Measurements from ENCODE around the gene BCL2L12.
"Not testable (repeated sequence)": the region's sequence is repeated elsewhere in the genome, so short reads cannot be mapped to it uniquely, and the experiment has no call there.

The BCL2L12 gene, protein sequence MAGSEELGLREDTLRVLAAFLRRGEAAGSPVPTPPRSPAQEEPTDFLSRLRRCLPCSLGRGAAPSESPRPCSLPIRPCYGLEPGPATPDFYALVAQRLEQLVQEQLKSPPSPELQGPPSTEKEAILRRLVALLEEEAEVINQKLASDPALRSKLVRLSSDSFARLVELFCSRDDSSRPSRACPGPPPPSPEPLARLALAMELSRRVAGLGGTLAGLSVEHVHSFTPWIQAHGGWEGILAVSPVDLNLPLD

DNA sequence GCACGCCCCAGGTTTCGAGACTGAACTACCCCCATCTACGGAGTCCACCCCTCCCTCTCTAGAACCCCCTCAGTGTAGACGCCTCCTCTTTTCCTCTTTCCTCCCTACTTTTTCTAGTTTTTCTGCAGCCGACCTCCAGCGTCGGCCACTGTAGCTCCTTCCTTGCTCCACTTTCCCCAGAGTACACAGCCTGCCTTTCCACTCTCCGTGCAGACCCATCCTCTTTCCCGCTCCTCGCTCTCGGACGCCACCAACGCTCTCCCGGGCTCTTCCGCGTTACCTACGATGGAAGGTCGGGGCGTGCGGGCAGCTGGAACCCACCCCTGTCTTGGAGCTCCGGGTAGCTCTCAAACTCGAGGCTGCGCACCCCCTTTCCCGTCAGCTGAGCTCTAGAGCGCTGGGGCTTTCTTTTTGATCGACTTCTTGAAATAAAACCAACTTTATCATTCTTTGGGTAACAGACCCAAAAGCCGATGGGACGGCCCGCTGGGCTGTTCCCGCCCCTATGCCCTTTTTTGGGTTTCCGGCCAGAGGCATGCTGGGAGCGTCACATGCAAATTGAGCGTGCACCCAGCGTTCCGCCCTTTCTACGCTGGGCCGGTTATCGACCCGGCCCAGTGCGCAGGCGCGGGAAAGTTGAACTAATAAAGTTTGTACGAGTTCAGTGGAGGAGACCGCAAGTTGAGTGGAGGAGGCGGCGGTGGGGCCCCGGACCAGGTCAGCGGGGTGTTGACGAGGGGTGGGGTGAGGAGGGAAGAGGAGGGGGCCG, at the start of gene BCL2L12, which contains the start of gene IRF3:
Gene BCL2L12 (plus strand): TSS at position 583 of the 769 bp plus-strand sequence. CDS start 760 bp downstream, outside the sequence.
Gene IRF3 (minus strand): TSS at position 507 of the 769 bp plus-strand sequence. CDS start 1,019 bp downstream, outside the sequence.
- peak; percentile 98 for DNase-seq

DNA sequence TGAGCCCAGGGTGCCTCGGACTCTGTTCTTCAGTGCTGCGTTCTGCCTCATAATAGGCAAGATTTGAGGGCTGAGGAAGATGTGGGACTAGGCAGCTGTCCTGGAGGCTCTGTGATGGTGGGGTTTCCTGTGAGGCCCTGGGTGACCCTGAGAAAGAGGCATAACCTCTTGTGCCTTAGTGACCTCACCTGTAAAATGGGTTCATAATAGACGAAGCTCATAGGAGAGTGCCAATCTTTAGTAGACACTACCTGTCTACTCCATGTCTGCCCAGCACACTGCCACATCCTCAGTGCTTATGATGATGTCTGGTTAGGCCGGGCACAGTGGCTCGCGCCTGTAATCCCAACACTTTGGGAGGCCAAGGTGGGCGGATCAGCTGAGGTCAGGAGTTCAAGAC, 49.2 kb upstream of the BCL2L12 start:
- DNase-seq, result no peak

DNA sequence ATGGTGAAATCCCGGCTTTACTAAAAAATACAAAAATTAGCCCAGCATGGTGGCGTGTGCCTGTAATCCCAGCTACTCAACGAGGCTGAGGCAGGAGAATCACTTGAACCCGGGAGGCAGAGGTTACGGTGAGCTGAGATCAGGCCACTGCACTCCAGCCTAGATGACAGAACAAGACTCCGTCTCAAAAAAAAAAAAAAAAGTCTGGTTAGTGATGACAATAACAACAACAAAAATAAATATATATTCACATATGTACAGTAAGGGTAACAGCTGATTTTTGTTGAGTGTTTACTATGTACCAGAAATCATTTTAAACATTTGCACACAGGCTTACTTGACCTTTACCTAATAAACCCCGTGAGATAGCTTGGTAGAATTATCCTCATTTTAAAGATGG, 48.8 kb upstream of the BCL2L12 start:
- no peak for DNase-seq

DNA sequence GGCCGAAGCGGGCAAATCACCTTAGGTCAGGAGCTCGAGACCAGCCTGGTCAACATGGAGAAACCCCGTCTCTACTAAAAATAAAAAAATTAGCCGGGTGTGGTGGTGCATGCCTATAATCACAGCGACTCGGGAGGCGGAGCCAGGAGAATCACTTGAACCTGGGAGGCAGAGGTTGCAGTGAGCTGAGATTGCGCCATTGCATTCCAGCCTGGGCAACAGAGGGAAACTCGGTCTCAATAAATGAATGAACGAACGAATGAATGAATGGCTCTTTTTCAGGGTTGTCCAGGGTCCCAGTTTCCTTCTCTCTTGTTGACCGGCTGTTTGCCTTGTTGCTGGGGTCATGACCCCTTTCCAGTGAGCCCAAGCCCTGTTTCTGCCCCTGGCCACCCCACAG, 47.9 kb upstream of the BCL2L12 start:
- not testable (repeated sequence) for DNase-seq

DNA sequence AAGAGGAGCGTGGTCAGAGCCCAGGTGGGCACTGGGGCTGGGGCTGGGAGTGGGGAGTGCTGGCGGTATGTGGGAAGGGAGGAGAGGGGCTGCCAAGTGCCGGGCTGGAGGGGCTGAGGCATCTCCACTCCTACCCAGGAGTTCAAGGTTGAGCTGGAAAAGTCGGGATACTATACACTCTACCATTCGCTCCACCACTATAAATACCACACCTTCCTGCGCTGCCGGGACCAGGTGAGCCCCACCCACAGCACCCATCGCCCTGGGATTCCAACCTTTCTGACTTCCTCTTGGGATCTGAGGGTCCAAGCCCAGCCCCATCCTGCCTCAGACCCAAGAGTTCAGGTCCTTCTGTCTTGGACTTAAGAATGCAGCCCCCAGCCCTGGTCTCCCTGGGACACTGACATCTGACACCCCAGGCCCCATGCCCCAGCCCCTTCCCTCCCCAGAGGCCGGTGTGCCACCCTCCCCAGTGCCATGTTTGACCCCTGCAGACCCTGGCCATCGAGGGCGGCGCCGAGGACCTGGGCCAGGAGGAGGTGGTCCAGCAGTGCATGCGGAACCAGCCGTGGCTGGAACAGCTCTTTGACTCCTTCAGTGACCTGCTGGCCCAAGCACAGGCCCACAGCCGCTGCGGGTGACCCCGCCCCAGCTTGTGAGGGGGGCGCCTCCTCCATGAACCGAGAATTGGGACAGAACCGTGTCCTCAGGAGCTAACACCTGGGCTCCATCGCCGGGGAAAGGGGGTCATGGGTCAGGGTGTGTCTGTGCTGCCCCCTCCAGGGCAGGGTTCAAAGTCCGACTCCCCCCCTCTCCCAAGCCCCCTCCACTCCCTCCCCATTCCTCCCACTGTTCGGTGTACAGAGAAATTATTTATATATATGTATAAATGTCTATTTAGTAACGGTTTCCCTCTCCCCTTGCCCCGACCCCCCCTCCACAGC, 40.5 kb upstream of the BCL2L12 start:
- DNase-seq, result no peak

DNA sequence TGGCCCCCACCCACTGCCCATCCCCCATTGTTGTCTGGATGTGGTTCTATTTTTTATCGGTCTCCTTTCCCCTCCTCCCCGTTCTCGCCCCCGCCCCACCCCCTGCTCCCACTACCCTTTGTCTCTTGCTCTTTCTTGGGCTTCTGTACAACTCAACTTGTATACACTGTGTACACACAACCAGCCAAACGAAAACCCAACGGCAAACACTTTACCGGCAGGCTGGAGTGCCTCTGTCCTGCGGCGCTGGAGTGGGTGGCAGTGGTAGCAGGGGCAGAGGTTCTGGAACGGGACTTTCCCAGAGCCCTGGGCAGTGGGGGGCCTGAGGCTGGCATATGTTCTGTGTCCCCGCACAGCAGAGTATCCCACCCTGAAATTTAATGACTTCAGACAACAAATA, 39.5 kb upstream of the BCL2L12 start:
- no peak for DNase-seq

DNA sequence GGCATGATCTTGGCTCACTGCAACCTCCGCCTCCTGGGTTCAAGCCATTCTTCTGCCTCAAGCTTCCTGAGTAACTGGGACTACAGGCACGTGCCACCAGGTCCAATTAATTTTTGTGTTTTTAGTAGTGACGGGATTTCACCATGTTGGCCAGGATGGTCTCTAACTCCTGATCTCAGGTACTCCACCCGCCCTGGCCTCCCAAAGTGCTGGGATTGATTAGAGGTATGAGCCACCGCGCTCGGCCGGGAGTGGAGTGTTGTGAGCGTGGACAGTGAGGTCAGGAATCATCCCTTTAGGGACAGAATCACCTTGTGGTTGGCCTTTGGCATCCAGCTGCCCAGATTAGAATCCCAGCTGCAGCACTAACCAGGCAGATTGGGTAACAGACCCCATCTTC, 36.1 kb upstream of the BCL2L12 start:
- DNase-seq, result no peak

DNA sequence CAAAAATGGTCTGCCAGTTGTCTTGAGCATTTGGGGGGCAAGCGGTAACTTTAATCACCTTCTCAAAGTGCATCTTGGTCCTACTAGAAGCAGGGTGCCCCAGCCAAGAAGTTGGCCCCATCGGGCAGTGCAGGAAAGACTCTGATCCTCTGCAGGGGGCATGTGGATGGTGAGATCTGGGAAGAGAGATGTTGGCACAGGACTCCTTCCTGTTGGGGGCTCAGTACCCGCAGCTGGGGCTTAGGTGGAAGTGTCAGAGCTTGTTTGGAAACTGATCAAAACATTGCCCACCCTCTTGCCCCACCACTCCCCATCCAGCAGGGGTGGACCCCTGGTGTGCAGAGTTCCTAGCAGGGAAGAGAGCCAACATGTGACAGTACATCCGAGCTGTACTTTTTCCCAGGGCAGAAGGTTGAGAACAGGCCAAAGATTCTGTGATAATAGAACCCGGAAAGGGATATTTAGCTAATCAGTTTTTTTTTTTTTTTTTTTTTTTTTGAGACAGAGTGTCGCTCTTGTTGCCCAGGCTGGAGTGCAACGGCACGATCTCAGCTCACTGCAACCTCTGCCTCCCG, 34.6 kb upstream of the BCL2L12 start:
- DNase-seq, result no peak

DNA sequence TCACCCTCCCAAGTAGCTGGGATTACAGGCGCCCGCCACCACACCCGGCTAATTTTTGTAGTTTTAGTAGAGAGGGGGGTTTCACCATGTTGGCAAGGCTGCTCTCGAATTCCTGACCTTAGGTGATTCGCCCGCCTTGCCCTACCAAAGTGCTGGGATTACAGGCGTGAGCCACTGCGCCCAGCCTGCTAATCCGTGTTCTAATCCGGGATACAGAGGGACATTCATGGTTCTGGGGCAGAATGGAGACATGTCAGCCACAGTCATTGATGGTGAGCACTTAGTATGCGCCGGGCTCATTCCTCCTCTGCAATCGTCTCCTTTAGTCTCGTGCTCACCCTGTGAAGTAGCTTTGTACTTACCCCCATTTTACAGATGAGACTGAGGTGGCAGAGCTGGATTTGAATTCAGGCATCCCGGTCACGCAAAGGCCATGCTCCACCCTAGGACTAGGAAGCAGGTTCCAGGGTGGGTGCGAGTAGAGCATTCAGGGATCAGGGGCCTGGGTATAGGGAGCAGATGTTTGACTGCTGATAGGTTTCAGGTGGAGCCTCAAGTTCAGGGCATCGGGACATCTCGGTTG, 34.0 kb upstream of the BCL2L12 start:
- DNase-seq, result no peak

DNA sequence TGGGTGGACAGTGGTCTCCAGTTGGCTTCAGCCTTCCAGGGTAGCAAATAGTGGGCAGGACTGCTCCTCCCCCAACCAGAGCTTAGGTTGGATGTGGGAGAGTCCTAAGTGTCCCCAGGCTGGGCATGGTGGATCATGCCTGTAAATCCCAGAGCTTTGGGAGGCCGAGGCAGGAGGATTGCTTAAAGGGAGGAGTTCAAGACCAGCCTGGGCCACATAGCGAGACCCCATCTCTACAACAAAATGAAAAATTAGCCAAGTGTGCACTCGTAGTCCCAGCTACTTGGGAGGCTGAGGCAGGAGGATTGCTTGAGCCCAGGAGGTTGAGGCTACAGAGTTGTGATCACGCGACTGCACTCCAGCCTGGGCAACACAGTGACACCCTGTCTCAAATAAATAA, 33.2 kb upstream of the BCL2L12 start:
- no peak for DNase-seq

DNA sequence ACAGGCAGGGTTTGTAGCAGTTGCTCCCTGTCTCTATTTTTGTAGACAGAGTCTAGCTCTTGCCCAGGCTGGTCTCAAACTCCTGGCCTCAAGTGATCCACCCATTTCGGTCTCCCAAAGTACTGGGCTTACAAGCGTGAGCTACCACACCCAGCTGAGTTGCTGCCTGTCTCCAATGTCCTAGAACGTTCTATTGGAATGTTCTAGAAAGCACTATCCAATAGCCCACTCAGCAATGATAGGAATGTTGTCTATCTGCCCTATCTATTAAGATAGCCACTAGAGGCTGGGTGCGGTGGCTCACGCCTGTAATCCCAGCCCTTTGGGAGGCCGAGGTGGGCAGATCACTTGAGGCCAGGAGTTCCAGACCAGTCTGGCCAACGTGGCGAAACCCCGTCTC, 32.5 kb upstream of the BCL2L12 start:
- not testable (repeated sequence) for DNase-seq

DNA sequence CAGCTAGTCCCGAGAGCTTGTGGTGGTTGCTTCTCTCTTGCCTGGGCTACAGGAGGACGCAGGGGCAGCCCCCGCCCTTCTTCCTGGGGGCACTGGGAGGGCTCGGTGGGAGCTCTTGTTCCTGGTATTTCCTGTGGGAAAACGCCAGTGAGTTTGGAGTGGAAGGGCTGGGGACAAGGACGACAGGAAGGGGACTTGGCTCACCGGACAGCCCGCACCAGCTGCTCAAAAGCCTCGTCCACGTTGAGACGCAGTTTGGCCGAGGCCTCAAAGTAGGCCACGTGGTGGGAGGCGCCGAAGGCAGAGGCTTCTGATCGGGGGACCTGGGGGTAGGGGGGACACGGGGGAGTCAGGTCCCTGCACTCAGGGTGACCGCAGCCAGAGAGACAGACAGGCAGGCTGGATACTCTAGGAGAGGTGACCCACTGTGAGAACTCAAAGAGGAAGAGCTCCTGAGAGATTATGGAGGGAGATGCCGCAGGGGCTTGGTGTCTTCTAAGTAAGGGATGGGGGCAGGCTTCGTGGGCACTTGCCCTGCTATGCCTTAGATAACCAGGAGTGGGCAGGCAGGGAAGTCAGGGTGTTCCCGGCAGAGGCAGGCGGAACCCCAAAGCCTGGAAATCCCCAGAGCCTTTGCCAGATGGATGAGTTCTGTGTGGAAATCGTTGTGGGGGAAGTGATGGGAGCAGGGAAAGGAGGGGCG, 30.1 kb upstream of the BCL2L12 start:
- DNase-seq, result no peak

DNA sequence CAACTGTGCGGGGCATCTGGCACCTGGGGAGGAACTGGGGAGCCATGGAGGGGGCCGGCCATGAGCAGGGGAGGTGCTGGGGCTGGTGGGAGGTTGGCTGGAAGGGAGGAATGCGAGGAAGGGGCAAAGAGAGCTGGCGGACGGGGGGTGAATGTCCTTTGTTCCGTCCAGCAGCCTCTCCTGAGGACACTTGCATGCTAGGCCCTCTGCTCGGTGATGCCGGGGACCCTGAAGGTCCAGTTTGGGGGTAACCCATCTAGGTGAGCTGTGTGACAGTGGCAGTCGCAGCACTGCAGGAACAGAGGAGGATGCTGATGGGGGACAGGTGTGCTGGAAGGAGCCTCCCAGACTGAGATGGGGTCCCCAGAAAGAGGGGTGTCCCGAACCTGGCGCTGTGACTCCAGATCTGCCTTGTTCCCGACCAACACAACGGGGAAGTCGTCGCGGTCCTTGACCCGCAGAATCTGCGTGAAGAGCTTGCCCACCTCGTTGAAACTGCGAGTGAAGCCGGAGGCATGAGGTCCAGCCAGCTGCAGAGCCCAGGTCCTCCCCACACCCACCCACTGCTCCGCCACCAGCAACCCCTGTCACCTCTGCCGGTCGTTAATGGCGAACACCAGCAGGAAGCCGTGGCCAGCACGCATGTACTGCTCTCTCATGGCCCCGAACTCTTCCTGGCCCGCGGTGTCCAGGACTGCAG, 29.4 kb upstream of the BCL2L12 start:
- no peak for DNase-seq

DNA sequence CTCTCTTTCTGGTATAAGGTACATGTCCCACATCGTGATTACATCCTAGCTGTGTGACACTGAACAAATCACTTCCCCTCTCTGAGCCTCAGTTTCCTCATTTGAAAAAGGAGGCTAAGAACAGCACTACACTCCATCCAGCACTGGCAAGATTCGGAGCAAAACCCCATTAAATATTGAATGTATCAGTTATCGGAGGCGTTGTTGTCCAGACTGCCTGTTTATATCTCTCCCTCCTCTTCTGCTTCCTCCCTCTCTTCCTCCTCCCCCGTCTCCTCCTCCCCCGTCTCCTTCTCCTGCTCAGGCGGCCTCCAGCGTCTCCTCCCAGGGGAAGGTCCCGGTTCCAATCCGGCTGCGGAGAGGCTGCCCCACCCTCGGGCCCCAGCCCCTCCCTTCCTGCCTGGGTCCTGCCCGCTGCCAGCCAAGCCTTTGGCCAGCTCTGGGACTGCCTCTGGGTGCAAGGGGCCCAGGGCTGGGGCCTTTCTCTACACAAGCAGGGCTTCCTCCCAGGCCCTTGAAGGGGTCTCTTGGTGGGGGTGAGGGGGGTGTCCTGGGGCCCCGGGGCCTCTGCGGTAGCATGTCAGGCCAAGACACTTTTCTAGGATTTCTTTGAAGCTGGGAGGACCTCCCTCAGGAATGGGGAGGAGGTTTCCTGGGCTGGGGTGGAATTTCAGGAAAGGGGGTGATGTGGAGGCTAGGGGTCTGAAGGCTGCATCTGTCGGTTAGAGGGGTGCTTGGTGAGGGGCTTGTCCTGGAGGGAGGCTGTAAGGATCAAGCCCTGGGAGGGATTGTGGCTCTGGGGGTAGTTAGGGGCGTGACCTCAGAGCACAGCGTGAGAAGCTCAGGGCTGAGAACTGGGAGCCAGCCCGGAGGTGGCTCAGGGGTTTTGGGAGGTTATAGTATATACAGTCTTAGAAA, 27.7 kb upstream of the BCL2L12 start:
- DNase-seq, result no peak

DNA sequence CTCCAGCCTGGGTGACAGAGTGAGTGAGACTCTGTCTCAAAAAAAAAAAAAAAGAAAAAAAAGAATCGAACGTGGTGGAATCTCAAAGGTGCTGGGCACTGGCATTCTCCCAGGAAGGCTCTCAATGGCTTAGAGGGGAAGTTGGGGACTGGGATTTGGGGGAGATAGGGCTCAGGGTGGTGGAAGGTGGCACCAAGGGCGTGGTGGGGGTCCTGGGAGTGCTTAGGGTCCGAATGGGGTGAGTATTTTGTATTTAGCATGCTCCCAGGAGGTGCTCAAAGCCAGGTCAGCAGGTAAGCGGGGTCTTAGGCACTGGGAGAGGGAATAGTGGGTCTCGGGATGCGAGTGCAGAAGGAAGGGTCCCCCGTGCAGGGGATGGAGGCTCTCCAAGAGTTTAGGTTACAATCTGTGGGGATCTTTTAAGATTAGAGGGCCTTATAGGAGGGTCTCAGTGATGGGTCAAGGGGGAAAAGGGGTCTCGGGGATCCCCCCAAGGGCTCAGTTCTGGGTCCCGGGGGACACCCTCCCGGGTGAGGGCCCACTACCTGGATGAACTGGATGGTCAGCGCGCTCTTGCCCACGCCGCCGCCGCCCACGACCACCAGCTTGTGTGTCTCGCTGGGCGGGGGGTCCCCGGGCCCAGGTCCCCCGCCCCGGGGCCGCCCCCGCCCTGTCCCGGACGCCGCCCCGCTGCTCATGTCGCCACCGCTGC, 26.2 kb upstream of the BCL2L12 start:
- no peak for DNase-seq

DNA sequence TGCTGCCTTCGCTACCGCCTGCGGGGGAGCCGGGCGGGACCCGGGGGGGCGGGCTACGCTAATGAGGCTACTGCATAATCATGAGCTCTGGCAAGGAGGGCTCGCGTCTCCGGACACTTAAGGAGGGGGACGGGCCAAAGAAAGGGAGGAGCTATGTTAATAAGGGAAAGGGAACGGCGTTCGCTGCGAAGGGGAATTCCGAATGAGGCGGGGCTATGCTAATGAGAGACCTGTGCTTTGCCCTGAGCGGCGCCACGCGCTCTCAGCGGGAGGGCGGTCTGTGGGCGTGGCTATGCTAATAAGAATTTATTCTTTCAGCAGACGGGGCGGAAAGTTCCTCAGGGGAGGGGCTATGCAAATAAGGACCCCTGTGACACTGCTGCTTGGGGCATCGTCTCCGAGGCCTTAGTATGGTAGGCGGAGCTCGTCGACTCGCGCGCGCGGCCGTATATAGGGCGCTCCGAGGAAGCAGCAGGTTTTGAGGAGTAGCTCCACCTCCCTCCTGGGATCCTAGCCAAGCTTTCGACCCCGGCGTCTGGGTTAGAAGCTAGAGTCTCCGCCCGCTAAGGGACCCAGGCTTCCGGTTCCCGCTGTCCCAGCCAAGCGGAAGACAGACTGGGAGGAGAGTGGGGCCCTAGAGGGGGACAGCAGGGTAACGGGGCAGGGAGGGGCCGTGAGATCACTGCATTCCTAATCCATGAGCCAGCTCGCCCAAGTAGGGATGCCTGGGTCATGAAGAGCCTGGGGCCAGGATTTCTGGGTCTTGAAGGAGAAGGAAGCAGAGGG, 25.4 kb upstream of the BCL2L12 start, which contains the start of gene RRAS:
Gene RRAS (minus strand): TSS at position 31 of the 786 bp plus-strand sequence. CDS start 45 bp downstream, outside the sequence.
- DNase-seq, result peak; percentile 100

DNA sequence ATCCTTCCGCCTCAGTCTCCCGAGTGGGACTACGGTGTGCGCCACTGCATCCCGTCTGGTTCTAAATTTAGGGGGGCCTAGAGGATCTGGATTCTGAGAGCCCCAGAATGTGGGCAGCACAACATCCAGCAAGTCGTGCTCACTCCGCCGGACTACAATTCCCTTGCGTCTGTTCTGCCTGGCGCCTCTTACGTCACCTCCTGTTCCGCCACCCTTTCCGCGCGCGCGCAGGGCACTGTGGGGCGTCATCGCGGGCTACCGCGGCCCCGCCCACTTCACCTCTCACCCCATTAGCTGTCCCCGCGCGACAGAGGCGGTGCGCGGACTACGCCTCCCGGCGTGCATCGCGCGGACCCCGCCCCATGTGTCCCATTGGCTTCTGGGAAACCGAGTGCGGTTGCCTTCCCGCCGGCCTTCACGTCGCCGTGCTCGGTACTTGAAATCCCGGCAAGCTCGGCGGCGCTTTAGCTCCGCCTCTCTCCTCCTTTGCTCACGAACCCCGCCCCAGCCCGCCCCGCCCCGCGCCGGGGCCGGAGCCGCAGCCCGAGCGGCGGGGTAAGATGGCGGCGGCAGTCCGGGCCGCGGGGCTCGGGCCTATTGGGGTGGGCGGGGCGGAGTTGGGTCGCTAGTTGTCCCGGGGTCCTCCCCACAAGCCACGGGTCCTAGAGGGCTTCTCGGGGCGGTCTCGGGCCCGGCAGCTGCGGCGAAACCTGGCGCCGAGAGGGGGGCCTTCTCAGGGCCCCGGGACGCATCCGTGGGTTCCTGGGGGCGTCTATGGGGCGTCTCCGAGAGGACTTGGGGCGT, 23.8 kb upstream of the BCL2L12 start, which contains the start of gene SCAF1:
Gene SCAF1 (plus strand): TSS at position 522 of the 804 bp plus-strand sequence. CDS start 2,818 bp downstream, outside the sequence.
- DNase-seq, result peak; percentile 100

All from CD4-positive, alpha-beta T cell treated with Interferon gamma for 1 hour (primary cell).